Dermis blood vessel endothelial cell (primary cell): ENCODE measurements around the gene LNX1. TPM values are rescaled to one million over a fixed set of nuclear protein-coding genes. Genes with fewer than 3 reads are reported as not detected.
A peak's percentile ranks its signal among the peaks of the same experiment; 100 is the strongest.

Source experiments
- DNase-seq: peaks from one replicate; pipeline ENCODE4 v3.0.0; 2010
- total RNA-seq: library from RNA; depleted of rRNA; stranded (reverse); fragments of >200 nt; gene quantifications from 2 replicates; pipeline ENCODE4 v1.2.3, GENCODE V29; 2014

LNX1 gene
- 3.1 TPM in 2 replicates for total RNA-seq

DNA sequence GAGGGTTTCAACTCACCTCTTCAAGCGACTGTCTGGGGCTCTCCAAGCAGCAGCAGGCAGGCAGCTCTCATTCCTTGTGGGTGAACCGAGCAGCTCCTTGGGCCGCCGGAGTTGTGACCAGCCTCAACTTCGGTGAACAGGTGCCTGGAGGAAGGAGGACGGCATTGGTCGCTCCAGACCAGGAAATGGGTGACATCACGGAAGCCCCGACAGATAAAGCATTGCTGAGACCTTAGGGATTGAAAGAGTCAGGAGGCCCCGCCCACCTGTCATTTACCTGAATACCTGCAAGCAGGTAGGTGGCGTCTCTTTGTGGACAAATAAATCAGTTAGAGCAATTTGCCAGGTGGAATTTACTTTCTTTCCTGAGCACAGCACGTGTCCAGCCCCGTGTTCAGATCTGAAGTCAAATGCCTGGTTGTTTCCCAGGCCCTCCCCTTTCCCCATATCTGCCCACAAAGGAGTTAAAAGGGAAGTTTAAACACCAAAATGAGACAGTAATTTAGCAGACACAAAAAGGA is at the start of gene LNX1:
Gene LNX1 (minus strand): TSS at position 115 of the 521 bp plus-strand sequence. CDS start 17,484 bp downstream, outside the sequence.
- DNase-seq = no peak

DNA sequence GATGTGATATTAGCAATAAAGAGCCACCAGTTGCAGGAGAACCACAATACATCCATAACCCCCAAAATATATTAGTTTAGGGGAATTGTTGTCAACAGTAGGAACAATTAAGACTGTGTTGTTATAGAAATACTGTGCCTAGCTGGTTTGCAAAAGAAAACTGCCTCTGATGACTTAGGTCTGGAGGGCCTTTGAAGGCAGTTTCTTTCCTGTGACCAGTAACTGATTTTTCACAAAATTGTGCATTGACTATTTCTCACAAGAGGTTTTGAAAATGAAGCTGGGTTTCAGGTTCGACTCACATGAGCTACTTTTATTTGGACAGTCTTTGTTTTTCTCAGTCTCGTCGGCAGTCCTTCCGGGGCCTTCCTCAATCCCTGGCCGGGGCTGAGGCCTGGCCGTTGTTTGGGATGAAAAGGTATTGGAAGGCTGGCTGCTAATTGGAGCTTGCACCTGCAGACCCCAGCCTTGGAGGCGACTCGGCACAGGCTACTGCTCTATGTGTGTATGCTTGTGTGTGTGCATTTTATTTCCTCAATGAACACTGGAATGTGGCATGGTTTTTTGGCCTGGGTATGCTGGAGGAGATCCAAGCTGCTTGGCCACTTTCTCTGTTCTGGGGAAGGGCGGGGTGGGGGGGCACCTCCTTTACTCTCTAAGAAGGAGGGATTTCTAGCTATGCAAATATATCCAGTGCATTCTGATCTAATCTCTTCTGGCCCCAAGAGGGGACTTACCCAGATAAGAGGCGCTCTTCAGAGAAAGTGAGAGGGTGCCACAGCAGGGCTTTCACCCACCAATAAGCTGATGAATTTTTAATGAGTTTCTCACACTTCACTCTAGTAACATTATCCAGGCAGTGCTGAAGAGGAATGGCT is 49.5 kb upstream of the LNX1 start:
- DNase-seq = no peak

DNA sequence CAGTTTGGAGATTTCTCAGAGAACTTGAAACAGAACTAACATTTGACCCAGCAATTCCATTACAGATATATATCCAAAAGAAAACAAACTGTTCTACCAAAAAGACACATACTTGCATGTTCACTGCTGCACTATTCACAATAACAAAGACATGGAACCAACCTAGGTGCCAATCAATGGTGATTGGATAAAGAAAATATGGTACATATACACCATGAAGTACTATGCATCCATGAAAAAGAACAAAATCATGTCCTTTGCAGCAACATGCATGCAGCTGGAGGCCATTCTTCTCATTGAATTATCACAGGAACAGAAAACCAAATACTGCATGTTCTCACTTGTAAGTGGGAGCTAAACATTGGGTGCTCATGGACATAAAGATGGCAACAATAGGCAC is 47.6 kb upstream of the LNX1 start:
- no peak for DNase-seq

DNA sequence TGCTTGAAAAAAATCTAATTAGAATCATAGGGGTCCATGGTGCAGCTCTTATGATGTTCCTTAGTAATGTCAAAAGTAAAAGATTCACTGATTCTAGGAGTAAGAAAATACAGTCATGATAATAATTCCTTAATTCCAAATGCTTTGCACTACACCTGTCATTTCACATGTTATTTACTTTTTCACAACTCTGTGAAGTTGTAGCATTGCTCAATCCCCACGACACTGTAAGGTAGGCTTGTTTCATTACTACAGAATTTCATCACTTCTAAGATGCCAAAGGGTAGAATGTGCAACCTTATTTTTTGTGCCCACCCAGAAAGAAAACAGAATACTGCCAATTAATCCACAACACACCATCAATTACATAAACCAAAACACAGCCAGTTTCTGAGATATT is 46.1 kb upstream of the LNX1 start:
- DNase-seq = no peak

DNA sequence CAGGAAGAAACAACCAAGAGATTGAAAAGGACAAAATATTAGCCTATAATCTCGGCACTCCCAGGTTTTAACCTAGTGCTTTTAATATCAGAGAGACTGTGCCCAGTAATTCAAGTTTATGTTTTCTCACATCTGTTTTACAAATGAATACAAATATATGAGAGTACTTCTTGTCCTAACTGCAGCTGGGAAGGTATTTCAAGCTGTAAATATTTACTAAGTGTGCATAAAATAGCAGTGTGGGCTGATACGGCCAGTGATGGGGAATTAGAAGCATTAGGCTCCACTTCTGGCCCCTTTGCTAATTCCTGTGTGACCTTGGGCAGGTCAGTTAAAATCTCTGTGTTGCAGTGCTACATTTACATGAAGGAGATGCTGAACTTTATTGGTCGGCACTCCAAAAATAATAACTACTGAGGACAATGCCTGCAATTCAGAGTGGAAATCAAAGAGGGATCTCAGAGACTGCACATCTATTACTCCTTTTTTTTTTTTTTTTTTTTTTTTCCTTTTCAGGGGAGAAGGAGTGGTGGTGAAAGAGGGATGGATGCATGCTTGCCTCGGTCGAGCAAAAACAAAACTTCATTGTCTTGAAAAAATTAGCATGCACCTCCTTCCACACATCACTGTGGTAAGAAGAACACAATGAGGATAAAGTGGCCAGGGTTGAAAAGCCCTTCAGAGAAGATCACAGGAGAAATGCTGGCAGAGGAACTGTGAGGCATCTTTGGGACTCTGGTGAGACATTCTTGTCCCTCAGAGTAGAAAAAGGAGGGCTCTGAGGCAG is 44.6 kb upstream of the LNX1 start:
- no peak for DNase-seq

DNA sequence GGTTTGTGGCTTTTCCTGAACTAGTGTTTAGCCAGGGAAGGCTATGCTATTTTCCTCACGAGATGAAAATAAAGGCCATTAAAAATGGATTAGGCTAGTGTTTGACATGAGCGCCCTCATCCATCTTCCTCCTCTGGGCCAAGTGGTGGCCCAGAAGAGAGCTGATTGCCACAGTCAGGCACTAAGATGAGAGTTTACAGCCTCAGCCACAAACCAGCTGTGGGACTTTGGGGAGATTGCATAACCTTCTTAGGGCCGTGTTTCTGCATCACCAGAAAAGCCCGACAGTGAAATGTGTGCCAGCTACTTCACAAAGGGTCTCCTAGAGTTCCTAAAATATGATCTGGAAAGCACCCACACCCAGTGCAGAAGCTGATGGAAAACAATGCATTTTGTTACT is 42.3 kb upstream of the LNX1 start:
- no peak for DNase-seq

DNA sequence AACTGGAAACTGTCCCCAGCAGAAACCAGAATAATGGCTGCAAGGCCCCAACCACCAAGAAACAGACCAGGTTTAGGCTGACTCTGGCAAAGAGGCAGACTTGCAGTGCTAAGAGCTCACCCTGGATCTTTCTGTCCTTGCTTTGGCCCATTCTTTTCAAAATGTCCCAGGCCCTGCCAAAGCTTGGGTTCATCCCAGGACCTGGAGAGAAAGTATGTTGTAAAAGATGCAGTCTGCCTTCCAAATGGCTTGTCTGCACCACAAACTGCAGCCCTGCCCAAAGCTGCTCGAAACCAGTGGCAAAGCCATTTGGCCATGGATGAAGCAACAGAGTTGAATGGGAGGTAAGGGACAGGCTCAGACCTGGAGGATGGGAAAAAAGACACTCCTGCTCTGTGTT is 38.0 kb upstream of the LNX1 start:
- DNase-seq = no peak

DNA sequence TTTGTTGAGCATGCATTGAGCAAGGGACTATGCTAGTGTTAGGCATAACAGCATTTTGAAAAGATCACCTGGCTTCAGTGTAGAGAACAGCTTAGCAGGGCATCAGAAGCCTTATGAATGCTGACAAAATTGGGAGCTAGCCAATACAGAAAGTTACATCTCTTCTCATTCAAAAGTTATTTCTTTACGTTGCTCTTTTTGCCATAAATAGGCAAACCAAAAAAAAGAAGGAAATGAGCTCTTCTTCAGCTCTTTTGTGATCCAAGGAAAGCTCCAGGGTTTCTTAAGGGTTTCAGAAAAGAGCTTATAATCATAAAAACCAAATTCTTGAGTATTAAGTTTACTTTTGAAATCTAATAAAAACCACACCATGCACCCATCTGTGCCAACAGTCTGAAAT is 35.2 kb upstream of the LNX1 start:
- no peak for DNase-seq

DNA sequence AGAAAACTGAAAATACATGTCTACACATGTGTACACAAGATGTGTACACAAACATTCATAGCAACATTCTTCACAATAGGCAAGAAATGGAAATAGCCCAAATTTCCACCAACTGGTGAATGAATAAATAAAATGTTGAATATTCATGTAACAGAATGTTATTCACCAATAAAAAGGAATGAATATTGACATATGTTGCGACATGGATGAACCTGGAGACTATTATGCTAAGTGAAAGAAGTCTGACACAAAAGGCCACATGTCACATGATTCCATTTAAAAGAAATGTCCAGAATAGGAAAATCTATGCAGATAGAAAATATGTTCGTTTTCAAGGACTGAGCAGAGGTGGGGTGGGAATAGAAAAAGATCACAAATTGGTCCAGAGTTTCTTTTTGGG is 34.6 kb upstream of the LNX1 start:
- DNase-seq = no peak

DNA sequence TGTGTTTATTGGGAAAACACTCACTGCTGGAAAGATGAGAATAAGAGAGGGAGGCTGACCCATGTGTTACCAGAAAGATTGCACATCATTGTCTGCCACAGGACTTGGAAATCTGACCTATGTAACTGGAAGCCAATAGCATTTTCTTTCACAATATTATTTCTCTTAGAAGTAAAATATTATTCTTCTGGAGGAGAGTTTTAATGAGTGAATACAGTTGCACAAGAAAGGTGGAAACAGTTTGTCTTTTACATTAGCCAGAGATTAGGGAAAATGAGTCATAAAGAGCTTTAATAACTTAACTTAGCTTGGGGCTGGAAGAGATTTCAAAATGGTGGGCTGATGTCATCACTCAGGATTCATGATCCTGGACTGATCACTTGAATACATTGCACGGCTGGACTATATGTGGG is 31.5 kb upstream of the LNX1 start:
- DNase-seq = no peak

DNA sequence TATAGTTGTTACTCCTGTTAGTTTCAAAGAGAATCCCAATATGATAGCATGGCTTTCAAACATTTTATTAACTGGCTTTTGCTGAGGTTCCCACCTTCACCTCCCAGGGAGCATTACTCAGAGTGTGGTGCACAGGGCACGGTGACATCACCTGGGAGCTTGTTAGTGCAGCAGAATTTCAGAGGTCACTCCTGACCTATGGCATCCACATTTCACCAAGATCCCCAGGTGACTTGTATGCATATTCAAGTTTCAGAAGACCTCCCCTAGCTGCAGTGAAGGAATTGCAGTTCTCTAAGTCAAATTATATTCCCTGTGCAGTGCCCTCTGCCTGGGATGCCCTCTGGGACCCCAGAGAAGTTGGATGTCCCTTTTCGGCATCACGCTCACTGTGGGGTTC is 29.7 kb upstream of the LNX1 start:
- no peak for DNase-seq

DNA sequence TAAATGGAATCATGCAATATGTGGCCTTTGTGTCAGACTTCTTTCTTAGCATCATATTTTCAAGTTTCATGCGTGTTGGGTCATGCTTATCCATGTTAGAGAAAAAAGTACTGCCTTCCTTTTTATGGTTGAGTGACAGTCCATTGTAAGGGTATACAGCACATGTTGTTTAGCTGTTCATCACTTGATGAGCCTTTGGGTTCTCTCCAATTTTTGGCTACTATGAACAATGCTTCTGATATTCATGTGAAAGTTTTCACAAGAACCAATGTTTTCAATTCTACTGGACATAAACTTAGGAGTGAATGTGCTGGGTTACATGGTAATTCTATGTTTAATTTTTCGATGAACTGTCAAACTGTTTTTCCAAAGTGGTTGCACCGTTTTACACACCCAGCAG is 28.1 kb upstream of the LNX1 start:
- DNase-seq = no peak

DNA sequence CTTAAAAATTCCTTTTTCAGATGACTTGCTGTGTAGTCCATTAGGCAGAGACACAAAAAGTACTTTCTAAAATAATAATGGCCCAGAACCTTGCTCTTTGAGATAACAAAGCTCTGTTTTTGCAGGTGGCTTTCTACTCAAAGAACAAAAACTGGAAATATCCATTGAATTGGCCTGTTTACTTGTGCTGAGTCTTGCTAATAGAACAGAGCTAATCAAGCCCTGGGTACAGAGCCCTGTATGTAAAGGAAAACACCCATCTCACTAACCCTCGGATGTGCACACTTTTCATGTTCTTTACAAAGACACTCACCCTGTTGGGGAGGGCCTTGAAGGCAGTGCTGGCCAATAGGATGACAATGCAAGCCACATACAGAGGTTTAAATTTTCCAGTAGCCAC is 27.0 kb upstream of the LNX1 start:
- DNase-seq = peak; percentile 43

DNA sequence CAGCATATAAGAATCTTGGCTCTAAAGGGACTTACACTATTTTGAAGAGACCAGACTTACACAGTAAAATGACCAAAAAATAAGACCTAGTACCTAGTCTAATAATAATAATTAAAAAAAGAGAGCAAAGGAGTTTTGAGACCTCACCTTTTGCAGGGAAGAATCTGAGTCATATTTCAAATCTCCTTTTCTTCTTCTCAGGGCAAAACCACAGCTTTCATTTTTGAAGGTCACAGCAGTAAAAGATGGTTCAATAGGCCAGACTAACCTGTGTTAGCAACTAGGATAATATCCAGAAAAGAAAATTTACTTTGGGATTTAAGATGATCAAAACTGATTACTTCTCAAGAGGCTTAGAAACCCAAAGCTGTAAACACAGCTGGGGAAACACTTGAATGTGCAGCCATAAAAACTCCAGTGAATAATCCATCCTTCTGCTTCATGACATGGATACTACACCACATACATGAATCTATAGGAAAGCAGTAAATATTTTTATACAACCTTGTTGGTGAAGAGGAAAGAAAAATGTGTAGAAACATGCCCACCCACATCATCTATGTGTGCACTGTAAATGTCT is 25.9 kb upstream of the LNX1 start:
- DNase-seq = no peak

DNA sequence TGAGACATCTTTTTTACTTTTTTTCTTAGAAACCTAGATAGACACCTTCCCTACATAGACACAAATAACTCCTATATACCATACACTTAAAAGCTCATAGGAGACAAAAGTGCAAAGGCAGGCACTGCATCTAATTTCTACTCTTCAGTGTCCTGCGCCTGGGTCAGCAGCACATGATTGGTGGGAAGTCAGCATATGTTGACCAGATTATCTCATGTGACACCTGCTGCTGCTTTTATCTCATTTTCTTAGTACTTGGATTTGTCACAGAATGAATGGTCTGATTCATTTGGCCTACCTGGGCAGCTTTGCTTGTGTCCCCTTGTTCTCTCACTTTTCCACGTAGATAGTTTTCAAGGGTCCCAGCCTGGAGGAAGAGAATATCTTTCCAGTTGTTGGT is 24.9 kb upstream of the LNX1 start:
- DNase-seq = no peak

DNA sequence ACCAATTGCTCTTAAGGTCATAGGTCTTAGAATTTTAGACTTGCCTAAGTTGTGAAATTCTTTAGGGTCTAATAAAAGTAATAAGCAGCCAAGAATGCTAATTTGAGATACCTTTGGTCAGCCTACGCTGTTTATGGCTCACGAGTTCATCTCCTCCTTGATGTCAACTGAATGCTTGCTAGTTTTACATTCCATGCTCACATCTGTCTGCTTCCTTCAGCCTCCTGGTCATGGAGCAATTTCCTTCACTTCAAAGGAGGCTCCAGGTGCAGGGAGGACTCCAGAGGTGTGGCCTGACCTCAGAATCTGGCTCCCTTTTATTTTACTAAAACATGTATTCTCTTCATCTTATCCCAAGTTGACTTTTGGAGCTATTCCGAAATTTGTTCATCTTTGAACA is 23.3 kb upstream of the LNX1 start:
- DNase-seq = no peak

DNA sequence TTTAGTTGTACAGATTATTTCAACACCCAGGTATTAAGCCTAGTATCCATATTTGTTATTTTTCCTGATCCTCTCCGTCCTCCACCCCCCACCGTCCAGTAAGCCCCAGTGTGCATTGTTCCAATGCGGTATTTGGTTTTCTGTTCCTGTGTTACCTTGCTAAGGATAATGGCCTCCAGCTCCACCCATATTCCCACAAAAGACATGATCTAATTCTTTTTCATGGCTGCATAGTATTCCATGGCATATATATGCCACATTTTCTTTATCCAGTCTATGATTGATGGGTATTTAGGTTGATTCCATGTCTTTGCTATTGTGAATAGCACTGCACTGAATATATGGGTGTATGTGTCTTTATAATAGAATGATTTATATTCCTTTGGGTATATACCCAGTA is 22.1 kb upstream of the LNX1 start:
- DNase-seq = no peak

DNA sequence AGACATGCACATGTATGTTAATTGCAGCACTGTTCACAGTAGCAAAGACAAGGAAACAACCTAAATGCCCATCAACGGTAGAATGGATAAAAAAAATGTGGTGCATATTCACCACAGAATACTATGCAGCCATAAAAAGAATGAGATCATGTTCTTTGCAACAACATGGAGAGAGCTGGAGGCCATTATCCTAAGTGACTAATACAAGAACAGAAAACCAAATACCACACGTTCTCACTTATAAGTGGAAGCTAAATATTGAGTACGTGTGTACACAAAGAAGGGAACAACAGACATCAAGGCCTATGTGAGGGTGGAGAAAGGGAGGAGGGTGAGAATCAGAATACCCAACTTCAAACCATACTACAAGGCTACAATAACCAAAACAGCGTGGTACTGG is 17.4 kb upstream of the LNX1 start:
- DNase-seq = no peak

DNA sequence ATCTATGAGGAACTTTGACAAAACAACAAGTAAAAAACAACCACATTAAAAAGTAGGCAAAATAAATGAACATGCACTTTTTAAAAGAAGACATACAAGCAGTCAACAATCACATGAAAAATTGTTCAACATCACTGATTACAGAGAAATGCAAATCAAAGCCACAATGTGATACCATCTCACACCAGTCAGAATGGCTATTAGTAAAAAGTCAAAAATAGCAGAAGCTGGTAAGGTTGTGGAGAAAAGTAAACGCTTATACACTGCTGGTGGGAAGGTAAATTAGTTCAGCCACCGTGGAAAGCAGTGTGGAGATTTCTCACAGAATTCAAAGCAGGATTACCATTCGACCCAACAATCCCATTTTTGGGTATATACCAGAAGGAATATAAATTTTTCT is 17.0 kb upstream of the LNX1 start:
- no peak for DNase-seq

DNA sequence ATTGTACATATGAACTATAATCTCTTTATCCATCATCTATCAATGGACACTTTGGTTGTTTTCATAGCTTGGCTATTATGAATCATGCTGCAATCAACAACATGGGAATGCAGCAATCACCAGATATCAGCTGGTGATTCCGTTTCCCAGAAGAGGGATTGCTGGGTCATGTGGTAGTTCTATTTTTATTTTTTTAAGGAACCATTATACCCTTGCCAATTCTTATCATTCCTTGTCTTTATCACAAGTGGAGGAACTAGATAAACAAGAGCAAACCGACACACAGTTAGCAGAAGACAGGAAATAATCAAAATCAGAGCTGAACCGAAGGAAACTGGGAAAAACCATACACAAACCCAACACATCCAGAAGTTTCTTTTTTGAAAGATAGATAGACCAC is 14.5 kb upstream of the LNX1 start:
- peak; percentile 71 for DNase-seq

DNA sequence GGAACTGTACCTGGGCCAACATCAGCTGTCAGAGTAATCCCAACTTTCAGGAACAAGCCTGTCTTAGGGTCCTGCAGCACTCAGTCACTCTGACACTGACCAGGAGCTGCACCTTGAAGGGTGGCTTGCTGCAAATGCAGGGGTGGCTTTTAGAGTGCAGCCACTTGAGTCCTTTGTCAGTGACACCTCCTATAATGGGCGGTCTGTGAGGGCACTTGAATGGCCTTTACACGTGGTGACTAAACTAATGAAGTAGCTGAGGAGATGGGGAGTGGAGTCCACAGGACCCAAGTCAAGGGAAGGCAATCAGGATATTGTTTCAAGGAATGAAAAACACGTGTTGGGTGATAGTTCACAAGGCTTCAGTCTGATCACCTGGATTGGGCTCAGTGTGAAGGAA is 11.1 kb upstream of the LNX1 start:
- DNase-seq = no peak

DNA sequence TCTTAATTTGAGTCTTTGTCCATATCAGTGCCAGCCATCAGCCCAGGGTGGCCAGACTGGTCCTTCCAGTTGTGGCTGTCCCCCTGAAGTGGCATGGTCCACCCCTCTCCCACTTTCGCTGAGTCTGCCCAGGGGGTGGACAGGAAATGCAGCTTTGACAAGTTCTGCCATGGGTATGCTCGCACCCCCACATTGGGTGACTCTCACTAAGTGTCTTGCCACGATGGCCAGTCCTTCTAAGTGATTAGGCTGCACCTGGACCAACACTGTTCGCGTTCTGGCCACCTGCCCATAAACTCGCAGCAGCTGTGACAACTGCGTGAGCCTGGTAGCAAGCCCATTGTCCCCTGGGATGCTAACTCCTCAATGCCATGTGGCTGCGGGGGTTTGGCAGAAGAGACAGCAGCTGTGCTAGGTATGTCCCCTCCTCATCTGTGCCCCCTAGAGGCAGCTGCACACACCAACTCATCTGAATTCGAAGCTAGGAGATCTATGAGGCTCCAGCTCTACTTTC is 10.0 kb upstream of the LNX1 start:
- DNase-seq = peak; percentile 63

DNA sequence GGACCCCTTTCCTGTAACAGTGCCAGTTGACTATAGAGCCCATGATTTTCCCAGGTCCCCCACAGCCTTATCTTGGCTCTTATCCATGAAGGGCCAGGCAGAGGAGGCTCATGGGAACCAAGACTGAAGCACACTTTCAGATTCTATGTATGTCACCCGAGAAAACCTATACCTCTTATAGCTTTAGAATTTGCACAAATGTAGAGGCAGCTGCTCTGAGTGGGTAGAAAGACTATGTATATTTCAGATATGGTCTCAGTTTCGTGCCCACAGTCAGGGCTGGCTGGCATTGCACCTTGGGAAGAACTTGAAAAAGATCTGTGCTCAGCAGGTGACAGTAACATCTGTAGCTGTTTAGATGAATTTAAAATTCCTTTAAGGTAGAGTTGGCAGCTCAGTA is 8.3 kb upstream of the LNX1 start:
- no peak for DNase-seq
